Fibroblast of mammary gland (primary cell): Measurements from ENCODE around the gene METTL21C.
A peak's percentile ranks its signal among the peaks of the same experiment; 100 is the strongest.

ENCODE experiments used
- DNase-seq: peaks from one replicate; pipeline ENCODE4 v3.0.0-alpha.2; 2010; ENCODE audit warnings: low read depth
- H3K4me3 ChIP-seq: 2 replicates; pipeline ENCODE4 v1.5.1; 2011; ENCODE audit warnings: low read depth, mild to moderate bottlenecking, low read length, moderate library complexity; ENCODE audit not compliant: control insufficient read depth
- TF ChIP-seq, protein P1 (sequence below): conservative IDR thresholded peaks from 2 replicates; pipeline ENCODE4 v1.5.1; 2011; ENCODE audit warnings: low read depth, low read length, inconsistent platforms; ENCODE audit not compliant: control insufficient read depth, insufficient read depth

Gene METTL21C

GRCh38 chr13:102642475-102642874, 52.4 kb downstream of the METTL21C start:
- TF ChIP-seq, protein P1, sequence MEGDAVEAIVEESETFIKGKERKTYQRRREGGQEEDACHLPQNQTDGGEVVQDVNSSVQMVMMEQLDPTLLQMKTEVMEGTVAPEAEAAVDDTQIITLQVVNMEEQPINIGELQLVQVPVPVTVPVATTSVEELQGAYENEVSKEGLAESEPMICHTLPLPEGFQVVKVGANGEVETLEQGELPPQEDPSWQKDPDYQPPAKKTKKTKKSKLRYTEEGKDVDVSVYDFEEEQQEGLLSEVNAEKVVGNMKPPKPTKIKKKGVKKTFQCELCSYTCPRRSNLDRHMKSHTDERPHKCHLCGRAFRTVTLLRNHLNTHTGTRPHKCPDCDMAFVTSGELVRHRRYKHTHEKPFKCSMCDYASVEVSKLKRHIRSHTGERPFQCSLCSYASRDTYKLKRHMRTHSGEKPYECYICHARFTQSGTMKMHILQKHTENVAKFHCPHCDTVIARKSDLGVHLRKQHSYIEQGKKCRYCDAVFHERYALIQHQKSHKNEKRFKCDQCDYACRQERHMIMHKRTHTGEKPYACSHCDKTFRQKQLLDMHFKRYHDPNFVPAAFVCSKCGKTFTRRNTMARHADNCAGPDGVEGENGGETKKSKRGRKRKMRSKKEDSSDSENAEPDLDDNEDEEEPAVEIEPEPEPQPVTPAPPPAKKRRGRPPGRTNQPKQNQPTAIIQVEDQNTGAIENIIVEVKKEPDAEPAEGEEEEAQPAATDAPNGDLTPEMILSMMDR: no peak
- DNase-seq: peak; percentile 21
- H3K4me3 ChIP-seq: no peak overlapping the region

- no peak overlapping the region for H3K4me3 ChIP-seq
- TF ChIP-seq, protein P1: no peak
- no peak for DNase-seq
These were observed 52.8 kb downstream of the METTL21C start for GRCh38 chr13:102642029-102642428.

DNA sequence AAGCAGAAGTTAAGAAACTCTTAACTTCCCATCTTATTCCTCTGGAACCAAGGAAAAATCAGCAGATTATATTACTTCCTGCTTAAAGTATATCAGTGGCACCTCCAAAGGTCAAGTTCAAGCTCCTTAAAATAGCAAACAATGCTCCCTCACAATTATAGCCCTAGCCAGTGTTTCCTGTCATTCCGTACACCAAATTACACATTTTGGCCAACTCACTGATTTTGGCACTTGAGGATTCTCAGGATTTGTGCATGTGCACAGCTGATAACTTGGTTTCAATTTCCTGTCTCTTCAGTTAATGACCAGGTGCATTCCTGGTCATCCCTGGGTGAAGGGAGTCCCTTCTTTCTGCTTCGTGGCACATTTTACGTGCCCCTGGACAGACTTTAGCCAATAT, 56.1 kb downstream of the METTL21C start:
- H3K4me3 ChIP-seq: no peak overlapping the region
- TF ChIP-seq, protein P1: no peak
- DNase-seq: no peak
